DOHH2 (cell line): ENCODE data around the gene FOXK1.

Experiments
- H3F3A ChIP-seq: fragments of 200-600 bp; sonication (generic), shearing (Covaris generic); 2 replicates; pipeline ENCODE4 v1.6.0; 2016; ENCODE audit warnings: antibody characterized with exemption, mild to moderate bottlenecking; ENCODE audit not compliant: control insufficient read depth, insufficient read depth
- H3K27ac ChIP-seq: fragments of 200-600 bp; sonication (generic); 2 replicates; pipeline ENCODE4 v1.5.1; 2014; ENCODE audit warnings: low read depth, mild to moderate bottlenecking, low read length, moderate library complexity
- H3K27me3 ChIP-seq: fragments of 200-600 bp; sonication (generic); 2 replicates; pipeline ENCODE4 v1.6.1; 2014; ENCODE audit warnings: mild to moderate bottlenecking, low read length, mixed read lengths; ENCODE audit not compliant: control insufficient read depth
- H3K36me3 ChIP-seq: fragments of 200-600 bp; sonication (generic); 2 replicates; pipeline ENCODE4 v1.6.1; 2014; ENCODE audit warnings: mild to moderate bottlenecking, low read length, moderate library complexity, mixed read lengths; ENCODE audit not compliant: control insufficient read depth
- H3K4me1 ChIP-seq: fragments of 200-600 bp; sonication (generic); 2 replicates; pipeline ENCODE4 v1.6.1; 2014; ENCODE audit warnings: mild to moderate bottlenecking, low read length, mixed read lengths; ENCODE audit not compliant: control insufficient read depth
- H3K4me2 ChIP-seq: fragments of 200-600 bp; sonication (generic); 2 replicates; pipeline ENCODE4 v1.6.0; 2014; ENCODE audit warnings: mild to moderate bottlenecking, low read length, moderate library complexity
- H3K4me3 ChIP-seq: fragments of 200-600 bp; sonication (generic); 2 replicates; pipeline ENCODE4 v1.5.1; 2014; ENCODE audit warnings: mild to moderate bottlenecking, low read length, mixed read lengths
- H3K79me2 ChIP-seq: fragments of 200-600 bp; sonication (generic); 2 replicates; pipeline ENCODE4 v1.6.1; 2014; ENCODE audit warnings: mild to moderate bottlenecking, low read length, mixed read lengths; ENCODE audit not compliant: control insufficient read depth
- H3K9me2 ChIP-seq: fragments of 200-600 bp; sonication (generic); replicated peaks from 2 replicates; pipeline ENCODE4 v1.6.1; 2014; ENCODE audit warnings: mild to moderate bottlenecking, low read length, mixed read lengths; ENCODE audit not compliant: control insufficient read depth
- H3K9me3 ChIP-seq: fragments of 200-600 bp; sonication (generic); 2 replicates; pipeline ENCODE4 v1.6.1; 2014; ENCODE audit warnings: antibody characterized with exemption, low read length, mixed read lengths; ENCODE audit not compliant: control insufficient read depth, insufficient read depth
- H4K20me1 ChIP-seq: fragments of 200-600 bp; sonication (generic); 2 replicates; pipeline ENCODE4 v1.6.0; 2014; ENCODE audit warnings: low read depth, mild to moderate bottlenecking, antibody characterized with exemption, low read length, moderate library complexity; ENCODE audit not compliant: control insufficient read depth, insufficient read depth
- EZH2phosphoT487 ChIP-seq: fragments of 200-600 bp; sonication (generic); IDR thresholded peaks from 2 replicates; pipeline ENCODE4 v1.6.1; 2017; ENCODE audit warnings: borderline replicate concordance, mild to moderate bottlenecking, antibody characterized with exemption, low read length, moderate library complexity, mixed read lengths
- TF ChIP-seq, protein P1 (sequence below): fragments of 200-600 bp; sonication (generic); IDR thresholded peaks from one replicate; pipeline ENCODE4 v1.5.1; 2014; ENCODE audit warnings: antibody characterized with exemption, mild to moderate bottlenecking, low read depth, low read length; ENCODE audit not compliant: poor library complexity, severe bottlenecking

Gene FOXK1

DNA sequence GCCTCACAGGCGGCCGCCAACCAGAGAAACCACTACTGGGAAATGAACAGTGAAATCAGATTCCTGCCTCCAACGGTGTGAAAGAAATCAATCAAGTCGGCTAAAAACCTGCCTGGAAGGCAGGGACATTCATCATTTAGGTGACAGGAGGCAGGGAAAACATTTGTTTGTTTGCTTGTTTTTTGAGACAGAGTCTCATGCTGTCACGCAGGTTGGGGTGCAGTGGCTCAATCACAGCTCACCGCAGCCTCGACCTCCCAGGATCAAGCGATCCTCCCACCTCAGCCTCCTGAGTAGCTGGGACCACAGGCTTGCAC lies 123.8 kb downstream of the FOXK1 start:
- H3K36me3 ChIP-seq = no peaks in the 10 kb centered on the region
- no peaks in the 10 kb centered on the region for H3K9me2 ChIP-seq
- H3K27me3 ChIP-seq = no peaks in the 10 kb centered on the region
- H3K27ac ChIP-seq = no peak overlapping the region
- TF ChIP-seq, protein P1, sequence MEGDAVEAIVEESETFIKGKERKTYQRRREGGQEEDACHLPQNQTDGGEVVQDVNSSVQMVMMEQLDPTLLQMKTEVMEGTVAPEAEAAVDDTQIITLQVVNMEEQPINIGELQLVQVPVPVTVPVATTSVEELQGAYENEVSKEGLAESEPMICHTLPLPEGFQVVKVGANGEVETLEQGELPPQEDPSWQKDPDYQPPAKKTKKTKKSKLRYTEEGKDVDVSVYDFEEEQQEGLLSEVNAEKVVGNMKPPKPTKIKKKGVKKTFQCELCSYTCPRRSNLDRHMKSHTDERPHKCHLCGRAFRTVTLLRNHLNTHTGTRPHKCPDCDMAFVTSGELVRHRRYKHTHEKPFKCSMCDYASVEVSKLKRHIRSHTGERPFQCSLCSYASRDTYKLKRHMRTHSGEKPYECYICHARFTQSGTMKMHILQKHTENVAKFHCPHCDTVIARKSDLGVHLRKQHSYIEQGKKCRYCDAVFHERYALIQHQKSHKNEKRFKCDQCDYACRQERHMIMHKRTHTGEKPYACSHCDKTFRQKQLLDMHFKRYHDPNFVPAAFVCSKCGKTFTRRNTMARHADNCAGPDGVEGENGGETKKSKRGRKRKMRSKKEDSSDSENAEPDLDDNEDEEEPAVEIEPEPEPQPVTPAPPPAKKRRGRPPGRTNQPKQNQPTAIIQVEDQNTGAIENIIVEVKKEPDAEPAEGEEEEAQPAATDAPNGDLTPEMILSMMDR = no peak
- TF ChIP-seq EZH2phosphoT487 = no peak
- peaks cover 6% of the 10 kb centered on the region for H3K4me1 ChIP-seq
- no peaks in the 10 kb centered on the region for H3F3A ChIP-seq
- H4K20me1 ChIP-seq = no peaks in the 10 kb centered on the region
- no peaks in the 10 kb centered on the region for H3K79me2 ChIP-seq
- H3K4me2 ChIP-seq = no peak overlapping the region
- no peaks in the 10 kb centered on the region for H3K9me3 ChIP-seq
- no peak overlapping the region for H3K4me3 ChIP-seq

GRCh38 chr7:4806983-4807597 lies 125.0 kb downstream of the FOXK1 start:
- no peak overlapping the region for H3K4me2 ChIP-seq
- H3K9me2 ChIP-seq = no peaks in the 10 kb centered on the region
- H3K36me3 ChIP-seq = no peaks in the 10 kb centered on the region
- no peaks in the 10 kb centered on the region for H3F3A ChIP-seq
- H4K20me1 ChIP-seq = no peaks in the 10 kb centered on the region
- no peaks in the 10 kb centered on the region for H3K9me3 ChIP-seq
- H3K4me3 ChIP-seq = no peak overlapping the region
- no peak for TF ChIP-seq EZH2phosphoT487
- TF ChIP-seq, protein P1 = no peak
- no peaks in the 10 kb centered on the region for H3K27me3 ChIP-seq
- H3K4me1 ChIP-seq = peaks cover 6% of the 10 kb centered on the region
- H3K27ac ChIP-seq = no peak overlapping the region
- no peaks in the 10 kb centered on the region for H3K79me2 ChIP-seq

GRCh38 chr7:4807598-4808016 lies 125.5 kb downstream of the FOXK1 start:
- Histone ChIP-seq H4K20me1 (no peaks in the 10 kb centered on the region), H3K4me3 (no peak overlapping the region), H3K9me3 (no peaks in the 10 kb centered on the region), H3K36me3 (no peaks in the 10 kb centered on the region), H3K27me3 (no peaks in the 10 kb centered on the region), H3F3A (no peaks in the 10 kb centered on the region), H3K9me2 (no peaks in the 10 kb centered on the region), H3K79me2 (no peaks in the 10 kb centered on the region), H3K4me2 (no peak overlapping the region), H3K27ac (no peak overlapping the region), H3K4me1 (peaks cover 6% of the 10 kb centered on the region)
- TF ChIP-seq, protein P1 = no peak
- TF ChIP-seq EZH2phosphoT487 = no peak
